ENCODE results near the gene ACADVL.
A peak's percentile ranks its signal among the peaks of the same experiment; 100 is the strongest.
"Not testable (repeated sequence)": the region's sequence is repeated elsewhere in the genome, so short reads cannot be mapped to it uniquely, and the experiment has no call there.

The ACADVL gene

DNA sequence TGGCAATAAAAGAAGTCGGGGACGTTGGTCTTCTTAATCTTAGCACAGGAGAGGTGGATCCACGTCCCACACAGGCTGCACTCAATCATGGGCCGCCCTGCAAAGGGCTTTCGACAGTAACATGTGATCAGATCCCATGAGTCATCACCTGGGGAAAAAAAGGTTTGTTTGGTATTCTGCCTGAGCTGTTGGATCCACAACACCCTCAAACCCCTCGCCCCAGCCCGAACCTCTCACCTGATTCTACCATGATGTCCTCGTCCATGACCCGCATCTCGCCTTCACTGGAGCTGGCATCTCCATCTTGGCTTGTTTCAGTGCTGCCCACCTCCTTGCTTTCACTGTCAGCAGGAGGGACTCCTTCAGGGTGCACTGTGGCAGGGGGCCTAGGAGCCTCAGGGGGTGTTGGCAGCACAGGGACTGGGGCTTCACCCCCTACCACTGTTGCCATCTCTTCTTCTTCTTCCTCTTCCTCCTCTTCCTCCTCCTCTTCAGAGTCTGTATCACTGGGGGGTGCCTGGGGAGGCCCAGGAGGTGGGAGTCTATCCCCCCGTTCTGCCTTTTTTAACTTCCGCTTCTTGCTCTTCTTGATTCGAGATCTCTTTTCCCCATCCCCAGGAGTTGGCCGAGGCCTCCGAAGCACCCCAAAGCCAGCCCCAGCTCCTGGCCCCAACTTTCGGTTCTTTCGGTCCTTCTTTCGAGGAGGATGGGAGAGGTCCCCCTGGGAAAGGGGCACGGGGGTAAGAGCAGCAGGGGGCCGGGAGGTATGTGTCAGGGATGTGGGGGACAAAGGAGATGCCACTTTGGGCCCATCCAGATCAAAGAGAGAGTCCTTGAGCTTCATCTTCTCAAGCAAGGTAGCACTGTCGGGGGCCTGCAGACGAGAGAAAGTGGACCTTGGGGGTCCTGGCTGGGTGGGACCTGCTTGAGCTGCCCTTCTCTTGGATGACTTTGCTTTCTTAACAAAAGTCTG, 16.2 kb downstream of the ACADVL start:
- no peak for DNase-seq (ENCODE audit: low read depth)

DNA sequence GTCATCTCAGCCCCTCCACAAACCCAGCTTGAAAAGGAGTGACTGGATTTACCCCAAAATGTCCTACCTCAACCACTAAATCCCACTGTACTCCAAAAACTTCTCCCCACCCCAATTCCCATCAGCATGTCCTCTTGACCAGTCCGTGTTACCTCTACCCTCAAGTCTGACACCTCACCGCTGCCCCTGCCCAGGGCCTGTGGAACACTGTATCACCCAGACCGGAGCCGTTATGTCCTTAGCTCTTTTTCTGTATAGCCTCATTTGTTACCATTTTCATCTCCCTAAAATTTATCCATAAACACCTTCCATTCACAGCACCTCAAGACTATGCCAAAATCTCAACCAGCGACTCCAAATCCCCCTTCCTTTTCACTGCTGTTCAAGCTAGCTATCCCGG, 17.1 kb downstream of the ACADVL start:
- no peak for DNase-seq (ENCODE audit: low read depth)

DNA sequence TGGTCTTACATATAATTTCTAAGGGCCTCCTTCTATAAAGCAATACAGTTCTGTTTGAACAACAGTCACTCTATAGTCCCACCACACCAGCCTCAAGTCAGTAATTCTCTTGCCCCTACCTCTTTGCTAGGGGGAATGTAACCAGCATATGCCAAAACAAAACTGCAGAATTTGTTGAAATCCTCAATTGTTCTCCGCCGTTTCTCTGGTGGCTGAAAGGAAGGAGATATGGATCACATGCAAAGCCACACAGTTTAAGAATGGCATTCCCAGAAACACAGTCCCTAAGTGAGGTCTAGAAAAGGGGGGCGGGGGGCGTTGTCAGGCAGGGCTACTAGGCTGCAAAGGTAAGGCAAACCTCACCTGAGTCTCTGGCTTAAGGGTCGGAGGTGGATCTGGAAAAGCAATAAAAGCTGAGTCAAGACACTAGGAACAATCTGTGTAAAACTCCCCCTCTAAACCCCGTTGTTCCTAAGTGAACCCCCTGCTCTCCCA, 17.6 kb downstream of the ACADVL start:
- no peak for DNase-seq (ENCODE audit: low read depth)

DNA sequence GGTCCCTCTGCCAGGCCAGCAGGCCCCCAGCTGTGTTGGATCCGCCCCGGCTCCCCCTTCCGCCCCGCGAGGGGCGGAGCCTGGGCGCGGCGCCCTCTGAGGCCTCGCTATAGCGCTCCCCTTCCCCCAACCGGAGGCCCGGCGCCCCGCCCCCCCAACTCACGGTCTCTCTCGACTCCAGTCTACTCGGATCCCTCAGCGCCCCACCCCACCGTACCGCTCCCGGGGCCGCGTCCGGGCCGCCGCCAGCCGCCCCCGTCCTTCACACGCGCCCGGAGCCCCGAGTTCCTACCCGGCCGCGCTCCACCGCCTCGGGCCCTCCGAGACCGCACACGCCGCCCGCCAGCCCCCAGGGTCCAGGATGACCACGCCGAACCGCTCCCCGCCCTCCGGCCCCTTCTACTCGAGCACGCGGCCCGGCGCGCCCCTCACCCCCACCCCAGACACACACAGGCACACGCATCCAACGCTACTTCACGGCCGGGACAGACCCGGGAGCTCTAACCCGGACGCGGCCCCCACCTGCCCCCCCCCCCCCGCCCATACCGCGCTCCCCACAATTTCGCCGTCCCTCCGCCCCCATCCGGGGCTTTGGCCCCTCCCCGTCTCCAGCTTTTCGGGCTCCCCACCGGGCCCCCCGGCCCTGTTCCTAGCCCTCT, 18.2 kb downstream of the ACADVL start:
- peak; percentile 75 for DNase-seq (ENCODE audit: low read depth)

DNA sequence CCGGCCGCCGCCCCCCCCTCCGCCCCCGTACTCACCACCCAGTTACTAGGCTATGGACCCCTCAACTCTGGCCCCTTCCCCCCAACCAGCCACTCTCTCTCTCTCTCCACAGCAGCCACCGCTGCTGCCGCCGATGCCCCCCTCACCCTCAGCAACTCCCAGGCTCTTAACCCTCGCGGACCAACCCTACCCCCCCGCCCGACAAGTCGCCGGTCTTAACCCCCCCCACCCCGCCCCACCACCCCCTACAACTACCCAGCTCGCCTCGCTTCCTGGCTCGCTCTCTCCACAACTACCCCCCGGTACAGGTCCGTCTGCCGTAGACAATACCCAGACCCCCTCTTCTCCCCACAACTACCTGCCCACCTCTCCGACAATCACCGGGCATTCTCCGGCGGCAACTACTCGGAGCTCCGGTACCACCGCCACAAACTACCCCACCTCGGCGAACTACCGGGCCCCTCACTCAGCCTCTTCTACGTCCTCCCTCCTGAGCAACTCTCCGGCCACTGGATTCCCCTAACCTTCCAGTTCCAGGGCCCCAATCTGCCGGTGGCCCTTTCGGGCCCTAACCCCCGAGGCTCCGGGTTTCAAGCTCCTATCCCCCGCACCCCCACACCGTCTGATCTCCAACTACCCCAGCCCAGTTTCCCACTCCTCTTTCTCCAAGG, 18.8 kb downstream of the ACADVL start:
- DNase-seq (ENCODE audit: low read depth), result no peak

DNA sequence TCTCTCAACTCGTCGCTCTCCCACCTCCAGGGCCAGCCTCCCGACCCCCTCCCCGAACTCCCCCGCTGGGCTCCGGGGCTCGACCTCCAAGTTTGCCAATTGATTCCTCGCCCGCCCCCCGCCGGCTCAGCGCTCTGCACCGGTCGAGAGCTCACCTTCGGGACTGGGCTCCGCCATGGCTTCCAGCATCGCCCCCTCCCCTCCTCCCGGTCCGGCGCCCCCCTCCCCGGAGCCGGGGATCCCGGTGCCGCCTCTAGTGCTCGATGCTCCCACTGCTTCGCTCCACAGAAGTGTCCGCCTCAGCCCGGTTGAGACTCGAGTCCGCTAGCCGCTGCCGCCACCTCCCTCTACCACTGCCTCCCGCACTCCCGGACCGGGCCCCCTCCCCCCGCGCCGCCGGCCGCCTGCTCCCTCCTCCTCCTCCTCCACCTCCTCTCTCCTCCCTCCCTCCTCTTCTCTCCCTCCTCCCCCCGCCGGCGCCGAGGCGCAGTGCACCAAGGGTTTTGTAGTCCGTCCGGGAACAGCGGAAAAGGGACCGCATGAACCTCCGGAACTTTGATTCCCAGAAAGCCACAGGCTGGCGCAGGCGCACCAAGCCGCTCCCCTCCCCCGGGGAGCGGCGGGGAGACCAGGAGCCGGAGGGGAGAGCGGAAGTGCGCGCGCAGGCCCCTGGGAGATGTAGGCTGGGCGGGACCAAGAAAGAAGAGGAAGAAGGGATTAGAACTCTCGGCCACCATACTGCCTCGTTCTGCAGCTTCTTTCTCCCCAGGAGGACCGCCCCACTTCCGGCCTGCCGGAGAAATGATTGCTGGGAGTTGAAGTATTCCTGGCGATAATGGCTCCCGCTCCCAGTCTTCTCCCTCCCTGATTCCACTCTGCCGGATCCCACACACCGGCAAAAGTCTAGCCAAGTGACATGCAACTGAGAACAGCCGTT, 19.6 kb downstream of the ACADVL start, which contains the start of gene PHF23:
Gene PHF23, minus strand, starts transcription at position 367 of the 937 bp plus-strand sequence. Its CDS starts 178 bp downstream, at position 189.
- peak; percentile 91 for DNase-seq (ENCODE audit: low read depth)

DNA sequence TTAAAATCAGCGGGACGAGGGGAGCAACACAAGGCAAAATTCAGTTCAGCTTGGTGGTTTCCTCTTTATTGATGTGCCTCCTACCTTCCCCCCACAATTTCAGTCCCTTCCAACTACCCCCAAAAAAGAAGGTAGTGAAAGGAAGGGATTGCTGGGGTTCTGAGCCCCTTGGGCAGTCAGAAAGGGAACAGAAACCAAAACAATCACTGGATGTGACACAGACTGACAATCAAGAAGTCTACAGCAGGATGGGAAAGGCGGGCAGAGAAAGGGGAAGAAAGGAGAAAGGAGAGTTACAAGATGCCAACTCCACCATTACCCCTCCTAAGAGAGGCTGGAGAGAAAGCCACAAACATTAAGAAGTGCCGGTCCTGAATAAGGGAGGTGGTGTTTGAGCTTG, 20.6 kb downstream of the ACADVL start:
- no peak for DNase-seq (ENCODE audit: low read depth)

DNA sequence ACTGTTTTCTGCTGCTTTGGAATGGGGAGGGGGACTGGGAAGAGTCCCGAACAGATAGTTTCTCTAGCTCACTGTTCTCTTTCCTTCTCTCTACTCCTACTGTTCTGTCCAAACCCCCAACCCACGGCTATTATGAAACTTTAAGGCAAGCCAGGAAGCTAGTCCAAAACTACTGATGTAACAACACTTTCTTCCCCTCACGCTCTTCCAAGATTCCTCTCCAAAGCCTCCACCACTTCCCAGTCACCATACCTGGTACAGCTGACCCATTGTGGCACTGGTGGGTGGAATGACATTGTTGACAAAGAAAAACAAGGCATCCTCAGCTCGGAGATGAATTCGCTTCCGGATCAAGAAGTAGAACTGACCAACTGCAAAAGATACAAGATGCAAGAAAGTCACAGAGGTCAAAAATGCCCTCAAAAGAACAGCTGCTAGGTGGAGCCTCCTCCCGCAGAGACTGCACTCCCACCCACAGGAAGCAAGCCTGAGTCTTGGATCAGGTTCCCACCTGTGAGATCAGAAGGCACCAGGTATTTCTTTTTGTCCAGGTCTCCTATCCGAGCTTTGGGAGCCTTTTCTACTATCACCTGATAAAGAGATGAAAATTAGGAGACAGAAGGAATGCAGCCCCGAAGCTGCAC, 21.5 kb downstream of the ACADVL start:
- no peak for DNase-seq (ENCODE audit: low read depth)

DNA sequence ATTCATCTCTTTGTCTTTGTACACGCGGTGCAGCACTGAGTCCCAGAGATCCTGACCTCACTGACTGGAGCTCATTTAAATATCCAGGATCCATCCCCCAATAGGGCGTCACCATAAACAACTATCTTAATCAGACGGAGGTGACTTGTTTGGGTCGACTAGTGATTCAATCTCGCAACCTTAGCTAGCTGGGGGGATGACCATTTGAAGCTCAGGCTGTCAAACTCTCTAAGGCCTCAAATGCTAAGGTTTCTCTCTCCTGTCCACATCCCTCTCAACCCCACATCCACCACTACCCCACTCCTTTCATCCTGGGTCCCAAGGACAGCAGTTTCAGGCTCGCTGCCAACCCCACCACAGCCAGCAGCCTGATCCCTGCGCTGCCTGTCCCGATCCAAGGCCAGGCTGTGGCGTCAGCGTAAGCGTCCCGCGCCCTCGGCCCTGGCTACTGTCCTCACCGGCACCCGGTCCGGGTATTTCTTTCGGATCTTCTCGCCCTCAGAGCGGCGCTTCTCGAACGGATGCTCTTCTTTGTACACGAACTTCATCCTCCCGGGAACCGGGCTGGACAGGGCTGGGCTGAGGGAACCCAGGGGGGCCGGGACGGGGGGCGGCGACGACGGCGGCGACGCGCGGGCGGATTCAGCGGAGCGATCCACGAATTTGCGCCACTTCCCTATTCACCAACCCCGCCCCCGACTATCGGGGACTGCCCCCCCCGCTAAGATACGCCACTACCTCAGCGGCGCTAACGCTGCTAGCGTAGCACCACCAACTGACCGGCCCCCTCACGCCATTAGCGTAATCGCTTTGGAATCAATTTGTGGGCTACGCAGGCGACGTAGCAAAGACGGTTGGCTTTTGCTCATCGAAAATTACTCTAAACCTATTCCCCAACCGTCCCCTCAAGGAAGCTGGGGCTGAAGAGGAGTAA, 22.3 kb downstream of the ACADVL start, which contains the start of gene GABARAP:
Gene GABARAP, minus strand, starts transcription at position 667 of the 934 bp plus-strand sequence. Its CDS starts 119 bp downstream, at position 548.
- peak; percentile 86 for DNase-seq (ENCODE audit: low read depth)

DNA sequence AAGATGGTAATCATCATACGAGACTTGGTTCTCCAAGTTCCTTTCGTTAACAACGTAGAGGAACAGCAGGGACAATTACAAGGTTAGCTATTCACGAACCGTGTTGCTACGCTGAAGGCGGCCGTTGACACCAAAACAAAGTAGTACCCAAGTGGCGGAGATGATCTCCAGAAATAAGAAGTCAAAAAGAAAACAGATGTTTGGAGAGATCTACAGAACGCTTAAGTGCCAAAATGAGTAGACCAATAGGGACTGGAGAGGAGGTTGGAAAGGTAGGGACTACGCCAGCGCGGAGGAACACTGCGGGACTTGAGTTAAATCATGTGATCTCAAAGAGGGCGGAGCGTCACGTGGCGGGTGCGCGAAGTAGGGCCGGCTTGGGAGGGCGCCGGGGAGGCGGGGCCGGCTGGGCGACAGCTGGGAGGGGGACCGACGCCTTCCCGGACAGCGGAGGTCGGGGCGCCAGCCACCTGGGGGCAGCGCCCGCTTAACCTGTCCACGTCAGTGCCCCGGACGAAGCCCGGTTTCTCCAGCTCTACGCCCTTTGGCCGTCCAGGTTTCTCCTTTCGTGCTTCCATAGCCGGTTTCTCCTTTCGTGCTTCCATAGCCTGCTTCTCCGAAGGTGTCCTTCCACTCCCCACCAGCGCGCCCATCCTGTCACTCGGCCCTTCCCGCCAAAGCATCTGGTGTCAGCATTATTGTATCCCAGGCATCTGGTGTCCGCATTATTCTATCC, 23.1 kb downstream of the ACADVL start:
- DNase-seq (ENCODE audit: low read depth), result peak; percentile 77

DNA sequence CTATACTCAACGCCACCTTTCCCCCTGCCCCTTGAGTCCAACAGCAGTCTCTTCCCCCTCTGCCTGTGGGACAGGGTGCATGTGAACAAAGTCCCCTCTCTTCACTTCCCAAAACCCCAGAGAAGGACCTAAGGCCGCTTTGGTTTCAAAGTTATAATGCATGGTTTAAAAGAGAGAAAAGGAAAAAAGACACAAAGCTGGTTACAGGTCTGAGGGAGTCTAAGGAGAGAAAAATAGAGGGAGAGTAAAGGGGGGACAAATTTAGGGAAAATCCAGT, 23.7 kb downstream of the ACADVL start:
- no peak for DNase-seq (ENCODE audit: low read depth)

DNA sequence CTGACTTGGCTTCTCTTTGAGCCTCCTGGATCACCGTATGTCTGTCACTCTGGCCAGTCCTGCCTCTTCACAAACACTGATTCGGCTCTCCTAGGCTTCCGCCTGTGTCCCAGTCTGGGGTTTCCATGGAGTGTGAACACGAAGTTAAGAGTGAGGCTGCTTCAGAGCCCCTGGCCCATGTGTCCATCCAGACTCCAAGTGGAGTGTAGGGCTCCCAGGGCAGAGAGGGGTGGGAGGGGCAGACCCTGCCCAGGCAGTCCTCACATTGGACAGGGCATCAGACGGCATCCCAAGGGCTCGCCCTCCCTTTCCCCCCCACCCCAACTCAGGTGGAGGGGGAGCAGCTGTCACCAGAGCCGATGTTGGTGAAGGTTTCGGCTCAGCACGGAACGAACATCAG, 24.1 kb downstream of the ACADVL start:
- DNase-seq (ENCODE audit: low read depth), result not testable (repeated sequence)

DNA sequence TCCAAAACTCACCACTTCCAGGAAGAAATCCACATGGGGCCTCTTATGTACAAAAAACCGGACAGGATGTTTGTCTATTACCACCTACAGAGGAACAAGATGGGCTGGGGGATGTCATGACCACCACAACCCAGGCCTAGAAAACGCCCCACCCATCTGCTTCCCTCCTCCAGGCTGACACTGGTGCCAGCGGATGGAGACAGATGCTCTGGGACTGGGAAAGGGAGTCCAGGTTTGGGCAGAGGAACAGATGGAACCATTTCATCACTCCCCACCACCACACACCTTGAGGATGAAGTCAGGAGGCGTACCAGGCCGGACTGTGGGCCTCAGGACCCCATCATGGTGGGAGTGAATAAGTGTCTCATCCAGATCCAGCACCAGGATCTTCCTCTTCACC, 27.0 kb downstream of the ACADVL start:
- no peak for DNase-seq (ENCODE audit: low read depth)

DNA sequence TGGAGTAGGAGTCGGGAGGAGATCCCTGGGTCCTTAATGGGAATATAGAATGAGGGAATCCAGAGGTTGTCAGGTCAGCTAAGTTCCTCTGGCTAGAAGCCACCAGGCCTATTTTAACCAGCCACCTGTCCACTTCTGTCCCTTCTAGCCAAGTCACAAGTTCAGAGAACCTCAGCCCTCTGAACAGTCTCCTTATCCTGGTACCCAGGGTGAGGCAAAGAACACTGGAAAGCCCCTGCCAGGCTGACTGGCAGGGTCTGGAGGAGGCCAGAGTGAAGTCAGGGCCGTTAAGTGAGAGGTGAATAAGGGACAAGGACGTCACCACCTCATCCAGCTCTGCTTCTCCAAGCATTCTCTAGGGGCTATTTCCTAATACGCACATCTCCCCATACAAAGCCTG, 29.1 kb downstream of the ACADVL start:
- no peak for DNase-seq (ENCODE audit: low read depth)

DNA sequence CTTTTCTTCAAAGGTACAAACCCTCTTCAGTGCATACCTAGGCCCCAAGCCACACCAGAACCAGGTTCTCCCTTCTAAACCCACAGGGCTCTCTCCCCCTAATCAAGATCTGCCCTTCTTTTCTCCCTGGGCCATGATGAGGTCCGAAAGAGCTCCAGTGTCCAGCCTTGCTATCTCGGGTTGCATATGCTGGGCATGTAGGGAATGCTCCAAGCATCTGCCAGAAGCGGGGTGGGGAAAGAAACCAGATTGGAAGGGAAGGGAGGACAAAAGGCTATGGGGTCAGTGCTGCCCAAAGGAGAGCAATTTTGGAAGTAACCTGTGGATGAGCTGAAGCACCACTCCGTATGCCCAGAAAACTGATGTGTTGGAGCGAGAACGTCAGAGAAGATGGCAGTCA, 29.5 kb downstream of the ACADVL start:
- DNase-seq (ENCODE audit: low read depth), result no peak

DNA sequence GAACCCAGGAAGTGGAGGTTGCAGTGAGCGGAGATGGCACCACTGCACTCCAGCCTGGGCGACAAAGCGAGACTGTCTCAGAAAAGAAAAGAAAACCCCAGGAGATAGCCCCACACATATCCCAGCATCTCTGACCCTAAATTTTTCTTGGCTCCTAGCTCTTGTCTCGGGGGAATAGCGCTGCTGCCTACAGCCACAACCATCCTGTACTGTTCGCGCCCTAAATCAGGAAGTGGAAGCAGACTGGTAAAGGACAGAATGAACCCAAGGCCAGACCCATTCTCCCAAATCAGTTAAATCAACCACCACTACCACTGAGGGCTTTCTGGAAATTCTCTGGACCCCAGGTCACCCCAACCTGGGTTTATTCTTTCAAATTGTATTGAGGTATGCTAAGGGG, 30.1 kb downstream of the ACADVL start:
- no peak for DNase-seq (ENCODE audit: low read depth)

DNA sequence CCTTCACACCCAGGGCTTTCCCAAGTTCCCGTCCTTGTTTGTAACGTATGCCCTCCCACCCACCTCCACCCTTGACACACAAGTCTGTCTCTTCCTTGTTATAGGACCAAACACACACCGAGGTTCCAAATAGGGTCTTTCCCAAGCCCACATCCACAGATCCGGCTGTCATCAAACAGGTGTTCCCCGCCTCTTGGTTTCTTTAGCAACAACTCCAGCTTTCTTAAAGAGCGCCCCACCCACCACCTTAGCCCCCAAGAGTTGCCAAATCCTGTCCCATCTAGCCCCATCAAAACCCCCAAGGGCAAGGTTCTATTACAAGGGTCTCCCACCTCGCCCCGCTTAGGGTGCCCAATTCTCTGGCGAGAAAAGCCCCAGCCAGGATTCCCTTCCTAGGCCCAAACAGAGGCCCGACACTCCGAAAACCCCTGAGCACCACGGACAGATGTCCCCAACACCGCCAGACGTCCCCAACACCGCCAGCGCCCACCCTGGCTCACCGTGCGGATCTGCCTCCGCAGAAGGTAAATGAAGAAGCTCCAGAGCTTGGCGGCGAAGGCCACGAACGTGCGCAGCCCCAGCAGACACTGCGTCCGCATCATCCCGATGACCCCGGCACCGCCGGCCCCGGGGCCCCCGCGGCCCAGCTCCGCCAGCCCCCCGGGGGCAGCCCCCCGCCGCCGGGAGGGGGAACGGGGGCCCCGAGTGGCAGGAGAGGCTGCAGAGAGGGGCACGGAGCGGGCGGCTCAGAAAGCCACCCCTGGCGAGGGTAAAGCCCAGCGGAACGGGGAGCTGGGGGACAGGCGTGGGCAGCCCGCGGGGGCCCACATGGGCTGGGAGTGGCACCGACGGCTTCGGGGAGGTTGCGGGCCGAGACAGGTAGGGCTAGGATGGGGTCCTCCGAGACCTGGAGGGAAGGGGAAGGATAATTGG, 31.2 kb downstream of the ACADVL start:
- no peak for DNase-seq (ENCODE audit: low read depth)

DNA sequence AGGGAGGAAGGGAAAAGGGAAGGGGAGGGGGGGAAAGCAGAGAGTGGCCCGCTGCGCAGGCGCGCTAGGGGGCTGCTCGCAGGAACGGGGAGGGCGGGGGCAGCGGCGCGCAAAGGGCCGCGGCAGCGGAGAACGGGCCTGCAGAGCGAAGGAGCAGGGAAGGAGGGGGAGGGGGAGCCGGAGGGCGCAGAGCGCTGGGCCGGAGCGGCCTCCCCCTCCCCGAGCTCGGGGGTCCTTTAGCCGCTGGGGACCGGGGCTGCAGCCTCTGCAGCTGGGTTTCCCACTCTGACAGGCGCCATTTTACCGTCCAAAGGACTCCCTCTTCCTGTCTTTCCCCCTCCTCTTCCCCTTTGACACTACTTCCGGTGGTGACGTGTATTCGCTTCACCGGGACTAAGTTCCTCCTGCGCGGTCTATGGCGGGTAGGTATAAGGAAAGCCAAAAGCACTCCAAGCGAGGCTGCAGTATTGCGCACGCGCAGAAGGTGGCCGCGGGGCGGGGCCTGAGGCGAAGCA, 32.0 kb downstream of the ACADVL start, which contains the start of gene CTDNEP1:
Gene CTDNEP1, minus strand, starts transcription at position 74 of the 515 bp plus-strand sequence. CDS start 438 bp downstream, outside the sequence.
- peak; percentile 100 for DNase-seq (ENCODE audit: low read depth)

All from stimulated activated CD8-positive, alpha-beta memory T cell treated with anti-CD3 and anti-CD28 coated beads, Interleukin-15, amount 100 ng/mL, for 24 hours (primary cell).